ENCODE results near the gene SLC24A3.

The SLC24A3 gene

DNA sequence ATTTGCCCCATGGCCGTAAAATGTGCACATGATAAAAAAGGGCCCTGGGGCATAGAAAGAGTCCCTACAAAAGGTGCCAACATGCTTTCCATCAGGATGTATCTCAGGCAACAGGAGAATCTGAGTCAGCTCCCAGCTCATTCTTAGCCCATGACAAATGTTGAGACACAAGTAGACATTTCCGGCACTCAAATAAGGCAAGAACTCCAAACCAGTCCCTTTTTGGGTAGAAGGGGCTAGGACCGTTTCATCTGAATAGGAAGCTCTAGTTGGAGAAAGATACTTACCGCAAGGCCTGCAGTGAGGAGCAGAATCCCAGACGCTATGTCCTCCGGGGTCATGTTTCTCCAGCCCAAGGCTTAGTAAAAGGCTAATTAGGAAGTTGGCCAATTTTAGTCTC lies 284.6 kb downstream of the SLC24A3 start:
- Histone ChIP-seq H2BK12ac (ENCODE audit: low read length) (no peak overlapping the region), H3K23ac (ENCODE audit: low read depth, low read length, poor library complexity) (no peak overlapping the region), H3K79me1 (ENCODE audit: low read depth, low read length) (no peaks in the 10 kb centered on the region), H3K4me3 (ENCODE audit: low read length in 2 of 2) (no peak overlapping the region), H3K4ac (ENCODE audit: low read length) (no peak overlapping the region), H2AK5ac (ENCODE audit: low read depth, low read length) (no peak overlapping the region), H3K9ac (ENCODE audit: low read depth, low read length, poor library complexity) (no peak overlapping the region), H3K14ac (ENCODE audit: low read length) (no peak overlapping the region), H2BK15ac (ENCODE audit: low read length) (no peak overlapping the region), H3K4me2 (ENCODE audit: insufficient read depth, low read length, poor library complexity, severe bottlenecking) (no peak overlapping the region), H2AFZ (ENCODE audit: low read length) (no peak overlapping the region), H3K18ac (ENCODE audit: low read length) (no peak overlapping the region), H3K27ac (replicated peaks; ENCODE audit: low read length) (no peak overlapping the region), H3K36me3 (replicated peaks in 1 of 2; ENCODE audit: control insufficient read depth in 2 of 2, insufficient read depth in 2 of 2, low read length in 2 of 2) (no peaks in the 10 kb centered on the region), H4K8ac (ENCODE audit: low read depth, low read length) (no peak overlapping the region), H2BK120ac (ENCODE audit: low read depth, low read length) (no peak overlapping the region), H2BK5ac (ENCODE audit: low read length) (no peak overlapping the region), H3K27me3 (ENCODE audit: control insufficient read depth in 3 of 3, insufficient read depth in 3 of 3, low read depth in 1 of 3, low read length in 3 of 3) (no peaks in the 10 kb centered on the region), H4K91ac (ENCODE audit: low read depth, low read length, poor library complexity) (no peak overlapping the region), H3K9me3 (replicated peaks in 1 of 2; ENCODE audit: control insufficient read depth in 2 of 2, insufficient read depth in 1 of 2, low read depth in 1 of 2, low read length in 2 of 2) (no peaks in the 10 kb centered on the region), H3K4me1 (ENCODE audit: control insufficient read depth in 2 of 2, insufficient read depth in 1 of 2, low read depth in 1 of 2, low read length in 2 of 2) (peaks cover 0 to 4% of the 10 kb centered on the region in 2 donors)
- no peak for DNase-seq (ENCODE audit: low spot score)
- no CpG with 5 or more reads among the region's 6 CpGs for WGBS, 2 donors (ENCODE audit: extremely low coverage in 2 of 2, insufficient read length in 2 of 2, insufficient replicate concordance in 1 of 2)

DNA sequence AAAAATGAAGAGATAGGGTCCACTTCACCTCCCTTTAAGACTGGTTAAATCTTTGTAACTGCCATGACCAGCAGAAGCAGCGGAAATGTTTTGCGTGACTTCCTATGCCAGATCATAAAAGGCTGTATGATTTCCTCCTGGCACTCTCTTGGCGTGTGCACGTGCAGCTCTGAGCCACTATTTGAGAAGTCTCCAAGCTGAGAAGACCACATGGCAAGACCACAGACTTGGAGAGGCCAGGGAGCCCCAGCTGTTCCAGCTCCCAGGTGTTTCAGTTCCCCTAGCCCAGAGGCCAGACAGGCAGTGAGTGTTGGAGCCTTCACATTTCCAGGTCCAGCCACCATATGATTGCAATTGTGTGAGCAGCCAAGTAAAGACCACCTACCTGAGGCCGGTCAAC lies 286.3 kb downstream of the SLC24A3 start:
- H2BK120ac ChIP-seq (ENCODE audit: low read depth, low read length): no peak overlapping the region
- no CpG with 5 or more reads among the region's 5 CpGs for WGBS, 2 donors (ENCODE audit: extremely low coverage in 2 of 2, insufficient read length in 2 of 2, insufficient replicate concordance in 1 of 2)
- H3K27me3 ChIP-seq (ENCODE audit: control insufficient read depth in 3 of 3, insufficient read depth in 3 of 3, low read depth in 1 of 3, low read length in 3 of 3): no peaks in the 10 kb centered on the region
- no peak overlapping the region for H2BK5ac ChIP-seq (ENCODE audit: low read length)
- H3K27ac ChIP-seq (replicated peaks; ENCODE audit: low read length): no peak overlapping the region
- no peak overlapping the region for H3K9ac ChIP-seq (ENCODE audit: low read depth, low read length, poor library complexity)
- no peak overlapping the region for H2BK12ac ChIP-seq (ENCODE audit: low read length)
- no peaks in the 10 kb centered on the region for H3K4me1 ChIP-seq (ENCODE audit: control insufficient read depth in 2 of 2, insufficient read depth in 1 of 2, low read depth in 1 of 2, low read length in 2 of 2)
- H2BK15ac ChIP-seq (ENCODE audit: low read length): no peak overlapping the region
- no peak overlapping the region for H3K23ac ChIP-seq (ENCODE audit: low read depth, low read length, poor library complexity)
- no peak for DNase-seq (ENCODE audit: low spot score)
- H4K8ac ChIP-seq (ENCODE audit: low read depth, low read length): no peak overlapping the region
- H3K14ac ChIP-seq (ENCODE audit: low read length): no peak overlapping the region
- no peaks in the 10 kb centered on the region for H3K36me3 ChIP-seq (replicated peaks in 1 of 2; ENCODE audit: control insufficient read depth in 2 of 2, insufficient read depth in 2 of 2, low read length in 2 of 2)
- H4K91ac ChIP-seq (ENCODE audit: low read depth, low read length, poor library complexity): no peak overlapping the region
- H3K4ac ChIP-seq (ENCODE audit: low read length): no peak overlapping the region
- no peaks in the 10 kb centered on the region for H3K79me1 ChIP-seq (ENCODE audit: low read depth, low read length)
- H3K9me3 ChIP-seq (replicated peaks in 1 of 2; ENCODE audit: control insufficient read depth in 2 of 2, insufficient read depth in 1 of 2, low read depth in 1 of 2, low read length in 2 of 2): no peaks in the 10 kb centered on the region
- no peak overlapping the region for H3K18ac ChIP-seq (ENCODE audit: low read length)
- H2AFZ ChIP-seq (ENCODE audit: low read length): no peak overlapping the region
- H2AK5ac ChIP-seq (ENCODE audit: low read depth, low read length): no peak overlapping the region
- no peak overlapping the region for H3K4me2 ChIP-seq (ENCODE audit: insufficient read depth, low read length, poor library complexity, severe bottlenecking)
- H3K4me3 ChIP-seq (ENCODE audit: low read length in 2 of 2): no peak overlapping the region

DNA sequence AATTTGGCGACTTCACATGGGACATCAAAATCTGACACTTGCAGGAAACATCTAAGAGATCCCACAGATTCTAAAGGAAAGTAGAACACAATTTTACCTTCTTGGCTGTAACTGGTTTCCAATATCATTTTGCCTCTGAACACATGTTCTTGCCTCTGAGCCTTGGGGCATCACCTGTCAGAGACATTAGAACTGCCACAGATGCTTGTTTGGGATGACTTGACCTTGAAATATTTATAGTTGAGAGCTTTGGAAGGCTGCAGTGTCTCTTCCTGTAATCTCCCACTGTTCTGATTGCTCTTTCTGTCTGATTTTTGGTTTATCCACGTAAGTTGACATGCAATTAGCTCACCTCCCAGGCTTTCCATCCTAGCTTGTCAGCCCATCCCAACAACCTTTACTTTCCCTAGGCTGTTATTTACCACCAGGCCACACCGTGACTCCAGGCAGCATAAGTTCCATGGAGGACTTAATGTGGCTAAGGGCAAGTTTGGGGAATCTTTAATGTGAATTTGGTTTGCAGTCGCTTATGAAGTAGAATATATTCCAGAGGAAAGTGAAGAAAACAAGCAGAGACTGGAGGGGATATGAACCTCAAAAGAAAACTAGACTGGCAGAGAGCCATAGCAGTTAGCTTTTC lies 289.2 kb downstream of the SLC24A3 start:
- Histone ChIP-seq H4K91ac (ENCODE audit: low read depth, low read length, poor library complexity) (no peak overlapping the region), H3K27ac (replicated peaks; ENCODE audit: low read length) (no peak overlapping the region), H3K14ac (ENCODE audit: low read length) (no peak overlapping the region), H3K4me3 (ENCODE audit: low read length in 2 of 2) (no peak overlapping the region), H3K9me3 (replicated peaks in 1 of 2; ENCODE audit: control insufficient read depth in 2 of 2, insufficient read depth in 1 of 2, low read depth in 1 of 2, low read length in 2 of 2) (no peaks in the 10 kb centered on the region), H2BK5ac (ENCODE audit: low read length) (no peak overlapping the region), H2BK15ac (ENCODE audit: low read length) (no peak overlapping the region), H4K8ac (ENCODE audit: low read depth, low read length) (no peak overlapping the region), H3K4ac (ENCODE audit: low read length) (no peak overlapping the region), H3K9ac (ENCODE audit: low read depth, low read length, poor library complexity) (no peak overlapping the region), H3K23ac (ENCODE audit: low read depth, low read length, poor library complexity) (no peak overlapping the region), H3K4me1 (ENCODE audit: control insufficient read depth in 2 of 2, insufficient read depth in 1 of 2, low read depth in 1 of 2, low read length in 2 of 2) (no peaks in the 10 kb centered on the region), H3K36me3 (replicated peaks in 1 of 2; ENCODE audit: control insufficient read depth in 2 of 2, insufficient read depth in 2 of 2, low read length in 2 of 2) (no peaks in the 10 kb centered on the region), H3K79me1 (ENCODE audit: low read depth, low read length) (no peaks in the 10 kb centered on the region), H3K4me2 (ENCODE audit: insufficient read depth, low read length, poor library complexity, severe bottlenecking) (no peak overlapping the region), H3K27me3 (ENCODE audit: control insufficient read depth in 3 of 3, insufficient read depth in 3 of 3, low read depth in 1 of 3, low read length in 3 of 3) (no peaks in the 10 kb centered on the region), H2AK5ac (ENCODE audit: low read depth, low read length) (no peak overlapping the region), H3K18ac (ENCODE audit: low read length) (no peak overlapping the region), H2BK12ac (ENCODE audit: low read length) (no peak overlapping the region), H2BK120ac (ENCODE audit: low read depth, low read length) (no peak overlapping the region), H2AFZ (ENCODE audit: low read length) (no peak overlapping the region)
- WGBS, 2 donors (ENCODE audit: extremely low coverage in 2 of 2, insufficient read length in 2 of 2, insufficient replicate concordance in 1 of 2): no CpG with 5 or more reads among the region's 4 CpGs
- no peak for DNase-seq (ENCODE audit: low spot score)

DNA sequence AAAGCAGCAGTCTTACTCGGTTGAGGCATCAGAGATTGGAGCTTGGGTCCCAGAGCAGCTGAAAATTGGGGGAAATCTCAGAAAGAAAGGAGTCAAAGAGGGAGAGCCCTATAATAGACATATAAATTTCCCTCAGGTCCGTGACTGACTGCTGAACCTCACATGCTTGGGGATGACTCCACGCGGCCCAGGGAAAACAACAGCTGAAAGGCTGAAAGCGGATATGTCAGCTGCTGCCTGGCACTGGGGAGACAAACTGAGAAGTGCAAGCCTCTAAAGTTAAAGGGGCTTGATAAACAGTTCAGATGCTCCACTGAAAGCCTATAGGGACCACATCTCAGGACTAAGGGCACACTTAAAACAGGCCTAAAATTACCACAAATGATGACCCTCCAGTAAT lies 289.7 kb downstream of the SLC24A3 start:
- Histone ChIP-seq H3K27ac (replicated peaks; ENCODE audit: low read length) (no peak overlapping the region), H4K91ac (ENCODE audit: low read depth, low read length, poor library complexity) (no peak overlapping the region), H2AFZ (ENCODE audit: low read length) (no peak overlapping the region), H3K79me1 (ENCODE audit: low read depth, low read length) (no peaks in the 10 kb centered on the region), H3K23ac (ENCODE audit: low read depth, low read length, poor library complexity) (no peak overlapping the region), H3K4ac (ENCODE audit: low read length) (no peak overlapping the region), H3K4me3 (ENCODE audit: low read length in 2 of 2) (no peak overlapping the region), H3K14ac (ENCODE audit: low read length) (no peak overlapping the region), H3K18ac (ENCODE audit: low read length) (no peak overlapping the region), H3K9me3 (replicated peaks in 1 of 2; ENCODE audit: control insufficient read depth in 2 of 2, insufficient read depth in 1 of 2, low read depth in 1 of 2, low read length in 2 of 2) (no peaks in the 10 kb centered on the region), H3K4me2 (ENCODE audit: insufficient read depth, low read length, poor library complexity, severe bottlenecking) (no peak overlapping the region), H3K36me3 (replicated peaks in 1 of 2; ENCODE audit: control insufficient read depth in 2 of 2, insufficient read depth in 2 of 2, low read length in 2 of 2) (no peaks in the 10 kb centered on the region), H2BK12ac (ENCODE audit: low read length) (no peak overlapping the region), H3K9ac (ENCODE audit: low read depth, low read length, poor library complexity) (no peak overlapping the region), H3K27me3 (ENCODE audit: control insufficient read depth in 3 of 3, insufficient read depth in 3 of 3, low read depth in 1 of 3, low read length in 3 of 3) (no peaks in the 10 kb centered on the region), H2AK5ac (ENCODE audit: low read depth, low read length) (no peak overlapping the region), H2BK120ac (ENCODE audit: low read depth, low read length) (no peak overlapping the region), H2BK15ac (ENCODE audit: low read length) (no peak overlapping the region), H4K8ac (ENCODE audit: low read depth, low read length) (no peak overlapping the region), H3K4me1 (ENCODE audit: control insufficient read depth in 2 of 2, insufficient read depth in 1 of 2, low read depth in 1 of 2, low read length in 2 of 2) (no peaks in the 10 kb centered on the region), H2BK5ac (ENCODE audit: low read length) (no peak overlapping the region)
- no peak for DNase-seq (ENCODE audit: low spot score)
- WGBS, 2 donors (ENCODE audit: extremely low coverage in 2 of 2, insufficient read length in 2 of 2, insufficient replicate concordance in 1 of 2): no CpG with 5 or more reads among the region's 5 CpGs
